GM12878 (cell line): ENCODE data around the gene CNTRL. TPM values are rescaled to one million over a fixed set of nuclear protein-coding genes. Genes with fewer than 3 reads are reported as not detected.

Experiments
- ATAC-seq: fragments of 200-7000 bp; cut with Tn5 transposase; 3 replicates; pipeline ENCODE4 v1.9.1; 2020; ENCODE audit warnings: mild to moderate bottlenecking, moderate library complexity
- BruUV-seq: library from RNA; stranded (reverse); fragments of 400-500 nt; replicated peaks from 2 replicates; lab custom pipeline; 2021; lab: Mats Ljungman, UMichigan
- CTCF ChIA-PET: fragments of 300-600 bp; sonication (Branson Sonifier 250); formaldehyde crosslinking; extraction: SDS; loops from one replicate; lab custom pipeline; 2021; ENCODE audit warnings: inconsistent platforms; lab: Yijun Ruan, JAX
- POLR2A ChIA-PET: fragments of 350-600 bp; formaldehyde crosslinking; extraction: SDS; loops from one replicate; lab custom pipeline; 2021; ENCODE audit warnings: inconsistent platforms; lab: Charles Lee
- RAD21 ChIA-PET: fragments of 300-600 bp; sonication (Branson Sonifier 250); formaldehyde crosslinking; loops from one replicate; lab custom pipeline; 2023; ENCODE audit warnings: antibody characterized with exemption; ENCODE audit not compliant: unreplicated experiment; lab: Charles Lee
- SMC1A ChIA-PET: fragments of 300-600 bp; sonication (Branson Sonifier 250); formaldehyde crosslinking; loops from one replicate; lab custom pipeline; 2023; ENCODE audit not compliant: unreplicated experiment, uncharacterized antibody; lab: Charles Lee
- DNase-seq: peaks from one replicate; pipeline ENCODE4 v3.0.0-alpha.2; 2011; ENCODE audit warnings: low read depth, low spot score
- FAIRE-seq: peaks from 3 replicates; lab custom pipeline; 2011; peaks lifted over from hg19 to GRCh38; lab: Jason Lieb, UNC
- H2AFZ ChIP-seq: 2 replicates; pipeline ENCODE4 v1.6.0; 2011; ENCODE audit warnings: low read depth, low read length, control low read depth; ENCODE audit not compliant: control insufficient read depth
- H3K27ac ChIP-seq: 2 replicates; pipeline ENCODE4 v1.5.1; 2011; ENCODE audit warnings: control low read depth; ENCODE audit not compliant: control insufficient read depth, insufficient read depth
- H3K27me3 ChIP-seq, 2 experiments: replicated peaks in 1 of 2; 2 replicates each; pipeline versions ENCODE4 v1.6.0 to v1.6.1; 2011; ENCODE audit warnings: low read length in 1 of 2; ENCODE audit not compliant: control insufficient read depth in 2 of 2, insufficient read depth in 2 of 2
- H3K36me3 ChIP-seq, 2 experiments: 2 replicates each; pipeline ENCODE4 v1.5.1; 2011; ENCODE audit warnings: low read length in 1 of 2; ENCODE audit not compliant: control insufficient read depth in 2 of 2, insufficient read depth in 2 of 2
- H3K4me1 ChIP-seq: 2 replicates; pipeline ENCODE4 v1.6.1; 2011; ENCODE audit warnings: mild to moderate bottlenecking, low read length, moderate library complexity, mixed read lengths; ENCODE audit not compliant: control insufficient read depth, insufficient read depth
- H3K4me2 ChIP-seq: 2 replicates; pipeline ENCODE4 v1.6.0; 2011; ENCODE audit warnings: control low read depth; ENCODE audit not compliant: control insufficient read depth, insufficient read depth
- H3K4me3 ChIP-seq: fragments of 200-600 bp; sonication (generic); 2 replicates; pipeline ENCODE4 v1.5.1; 2016
- H3K79me2 ChIP-seq: 2 replicates; pipeline ENCODE4 v1.6.0; 2011; ENCODE audit warnings: low read length; ENCODE audit not compliant: control insufficient read depth, insufficient read depth
- H3K9ac ChIP-seq: 2 replicates; pipeline ENCODE4 v1.8.0; 2011; ENCODE audit warnings: low read length, control low read depth, mixed read lengths; ENCODE audit not compliant: control insufficient read depth, insufficient read depth
- H3K9me3 ChIP-seq: replicated peaks from 3 replicates; pipeline ENCODE4 v1.5.1; 2011; ENCODE audit warnings: mild to moderate bottlenecking, low read length; ENCODE audit not compliant: control insufficient read depth, insufficient read depth
- H4K20me1 ChIP-seq: 2 replicates; pipeline ENCODE4 v1.6.0; 2011; ENCODE audit not compliant: control insufficient read depth, insufficient read depth
- POLR2AphosphoS2 ChIP-seq: IDR thresholded peaks from 2 replicates; pipeline ENCODE4 v1.6.1; 2011; ENCODE audit warnings: low read depth, mild to moderate bottlenecking, low read length, improper control_type of control experiment, moderate library complexity
- WGBS: methylation state at CpG from one replicate; pipeline ENCODE4 v1.1.6; 2016; ENCODE audit warnings: low lambda C conversion rate; ENCODE audit not compliant: insufficient replicate concordance, insufficient coverage; ENCODE audit errors: missing lambda C conversion rate; 5-methylcytosine and 5-hydroxymethylcytosine counted together
- in situ Hi-C: fragments of 300-500 bp; cut with MboI; formaldehyde crosslinking; loops from 9 replicates; pipeline ENCODE4 v1.14.3; 2018; ENCODE audit warnings: mixed read lengths
- intact Hi-C: fragments of 100-400 bp; cut with micrococcal nuclease; formaldehyde crosslinking; loops from one replicate; pipeline ENCODE4 v1.14.2; 2022; ENCODE audit not compliant: unreplicated experiment
- polyA plus RNA-seq, 11 experiments: library from polyadenylated mRNA; depleted of rRNA in 4 of 11; unstranded in 6 of 11; stranded (reverse) in 5 of 11; fragments of >200 nt; fragmentation: Nextera tagmentation in 4 of 11; fragmentation: Illumina TruSeq in 1 of 11; extraction: Ambion mirVana in 4 of 11; extraction: Trizol in 1 of 11; gene quantifications; 1 replicate in 1 of 11; 2 replicates in 10 of 11; pipeline versions ENCODE4 v1.2.1 to v1.2.3, GENCODE V29; 2011 to 2016; ENCODE audit warnings: inconsistent platforms in 2 of 11, missing spikeins in 2 of 11, low read depth in 1 of 11
- total RNA-seq, 4 experiments: library from RNA; depleted of rRNA in 3 of 4; stranded (reverse); fragments of >200 nt in 3 of 4; fragmentation: Illumina TruSeq in 1 of 4; extraction: Trizol in 1 of 4; gene quantifications; 2 replicates each; pipeline versions ENCODE4 v1.2.1 to v1.2.3, GENCODE V29; 2013 to 2021
- TF ChIP-seq, protein P1 (sequence below): IDR thresholded peaks from 2 replicates; pipeline ENCODE4 v1.6.1; 2012; ENCODE audit warnings: mild to moderate bottlenecking, low read depth, low read length

CNTRL gene
- total and polyA plus RNA-seq, 10 of the 15 experiments (the other 5 are each of a cell fraction or from before 2014, with no cell fraction given): 20.0 to 65.4 (median 38.8) TPM

DNA sequence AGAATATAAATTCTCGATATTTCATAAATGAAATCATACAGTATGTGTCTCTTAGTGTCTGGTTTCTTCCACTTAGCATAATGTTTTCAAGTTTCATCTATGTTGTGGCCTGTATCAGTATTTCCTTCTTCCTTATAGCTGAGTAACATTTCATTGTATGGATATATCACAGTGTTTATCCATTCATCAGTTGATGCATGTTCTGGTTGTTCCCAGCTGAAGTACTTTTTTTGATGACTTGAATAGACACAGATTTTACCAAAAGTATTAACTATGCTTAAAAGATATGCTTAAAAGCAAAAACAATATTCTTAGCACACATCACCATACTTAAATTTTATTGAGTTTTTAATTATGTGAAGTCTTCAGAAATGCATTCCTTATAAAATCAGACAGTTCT, 114.3 kb downstream of the CNTRL start:
- no peaks in the 10 kb centered on the region for H3K9me3 ChIP-seq
- BruUV-seq: no TSS peak
- H3K27me3 ChIP-seq: no peaks in the 10 kb centered on the region
- no peak overlapping the region for H3K27ac ChIP-seq
- RAD21 ChIA-PET: no interaction called here
- intact Hi-C loops: no loop called here
- no peak overlapping the region for H3K9ac ChIP-seq
- no peak overlapping the region for H3K4me2 ChIP-seq
- WGBS: 97% methylated on average over 1 of the region's 1 CpG
- no peak overlapping the region for H3K4me3 ChIP-seq
- no peak for ATAC-seq
- H3K36me3 ChIP-seq: peaks cover 0 to 3% of the 10 kb centered on the region in 2 experiments; a peak in 2 of 4 replicates
- peaks cover 14% of the 10 kb centered on the region for H3K4me1 ChIP-seq
- in situ Hi-C loops: no loop called here
- TF ChIP-seq, protein P1, sequence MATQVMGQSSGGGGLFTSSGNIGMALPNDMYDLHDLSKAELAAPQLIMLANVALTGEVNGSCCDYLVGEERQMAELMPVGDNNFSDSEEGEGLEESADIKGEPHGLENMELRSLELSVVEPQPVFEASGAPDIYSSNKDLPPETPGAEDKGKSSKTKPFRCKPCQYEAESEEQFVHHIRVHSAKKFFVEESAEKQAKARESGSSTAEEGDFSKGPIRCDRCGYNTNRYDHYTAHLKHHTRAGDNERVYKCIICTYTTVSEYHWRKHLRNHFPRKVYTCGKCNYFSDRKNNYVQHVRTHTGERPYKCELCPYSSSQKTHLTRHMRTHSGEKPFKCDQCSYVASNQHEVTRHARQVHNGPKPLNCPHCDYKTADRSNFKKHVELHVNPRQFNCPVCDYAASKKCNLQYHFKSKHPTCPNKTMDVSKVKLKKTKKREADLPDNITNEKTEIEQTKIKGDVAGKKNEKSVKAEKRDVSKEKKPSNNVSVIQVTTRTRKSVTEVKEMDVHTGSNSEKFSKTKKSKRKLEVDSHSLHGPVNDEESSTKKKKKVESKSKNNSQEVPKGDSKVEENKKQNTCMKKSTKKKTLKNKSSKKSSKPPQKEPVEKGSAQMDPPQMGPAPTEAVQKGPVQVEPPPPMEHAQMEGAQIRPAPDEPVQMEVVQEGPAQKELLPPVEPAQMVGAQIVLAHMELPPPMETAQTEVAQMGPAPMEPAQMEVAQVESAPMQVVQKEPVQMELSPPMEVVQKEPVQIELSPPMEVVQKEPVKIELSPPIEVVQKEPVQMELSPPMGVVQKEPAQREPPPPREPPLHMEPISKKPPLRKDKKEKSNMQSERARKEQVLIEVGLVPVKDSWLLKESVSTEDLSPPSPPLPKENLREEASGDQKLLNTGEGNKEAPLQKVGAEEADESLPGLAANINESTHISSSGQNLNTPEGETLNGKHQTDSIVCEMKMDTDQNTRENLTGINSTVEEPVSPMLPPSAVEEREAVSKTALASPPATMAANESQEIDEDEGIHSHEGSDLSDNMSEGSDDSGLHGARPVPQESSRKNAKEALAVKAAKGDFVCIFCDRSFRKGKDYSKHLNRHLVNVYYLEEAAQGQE: no peak
- TF ChIP-seq POLR2AphosphoS2: no peak
- H2AFZ ChIP-seq: no peak overlapping the region
- FAIRE-seq: no peak
- H3K79me2 ChIP-seq: peaks cover 93% of the 10 kb centered on the region
- H4K20me1 ChIP-seq: no peaks in the 10 kb centered on the region; the same call in 1 of the 2 replicates
- CTCF ChIA-PET: interaction anchor here (1.5 kb wide), 1 partner anchor 20 kb away, joined by 3 read pairs; no protein-coding TSS in a partner anchor
- SMC1A ChIA-PET: interaction anchor here (1.1 to 5.6 kb wide), 2 partner anchors 10 to 27 kb away, joined by 3 to 44 read pairs; no protein-coding TSS in a partner anchor
- POLR2A ChIA-PET: interaction anchor here (0.5 to 2.0 kb wide), 4 partner anchors 11 to 68 kb away, joined by 3 to 5 read pairs (median 4); no protein-coding TSS in a partner anchor
- DNase-seq: no peak
